Putamen (tissue), 1 donor: Measurements from ENCODE around the gene SULT1A2.
"Not testable (repeated sequence)": the region's sequence is repeated elsewhere in the genome, so short reads cannot be mapped to it uniquely, and the experiment has no call there.

Source experiments
- DNase-seq: peaks from one replicate; pipeline ENCODE4 v3.0.0-alpha.2; 2016; ENCODE audit warnings: low spot score

SULT1A2 gene

GRCh38 chr16:28591355-28591754 lies 5.5 kb downstream of the SULT1A2 start:
- DNase-seq, result no peak

- no peak for DNase-seq
These were observed 6.2 kb downstream of the SULT1A2 start for GRCh38 chr16:28590384-28591340.

DNA sequence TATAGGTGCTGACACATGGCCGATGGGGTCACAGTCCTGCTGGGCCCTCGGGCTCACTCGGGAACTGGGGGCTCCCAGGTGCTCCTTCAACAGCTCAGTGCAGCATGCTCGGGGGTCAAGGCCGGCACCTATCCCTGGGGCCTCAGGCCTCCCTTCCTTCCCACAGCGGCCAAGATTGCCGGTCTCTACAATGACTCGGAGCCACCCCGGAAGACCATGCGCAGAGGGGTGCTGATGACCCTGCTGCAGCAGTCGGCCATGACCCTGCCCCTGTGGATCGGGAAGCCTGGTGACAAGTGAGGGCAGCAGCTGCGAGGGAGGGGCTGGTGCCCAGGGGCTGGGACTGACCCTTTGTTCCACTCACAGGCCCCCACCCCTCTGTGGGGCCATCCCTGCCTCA lies 6.9 kb downstream of the SULT1A2 start:
- no peak for DNase-seq

GRCh38 chr16:28589069-28589468 lies 7.8 kb downstream of the SULT1A2 start:
- no peak for DNase-seq

GRCh38 chr16:28587386-28587785 lies 9.5 kb downstream of the SULT1A2 start:
- DNase-seq, result no peak

- no peak for DNase-seq
These were observed 10.4 kb downstream of the SULT1A2 start for GRCh38 chr16:28586466-28586865.

DNA sequence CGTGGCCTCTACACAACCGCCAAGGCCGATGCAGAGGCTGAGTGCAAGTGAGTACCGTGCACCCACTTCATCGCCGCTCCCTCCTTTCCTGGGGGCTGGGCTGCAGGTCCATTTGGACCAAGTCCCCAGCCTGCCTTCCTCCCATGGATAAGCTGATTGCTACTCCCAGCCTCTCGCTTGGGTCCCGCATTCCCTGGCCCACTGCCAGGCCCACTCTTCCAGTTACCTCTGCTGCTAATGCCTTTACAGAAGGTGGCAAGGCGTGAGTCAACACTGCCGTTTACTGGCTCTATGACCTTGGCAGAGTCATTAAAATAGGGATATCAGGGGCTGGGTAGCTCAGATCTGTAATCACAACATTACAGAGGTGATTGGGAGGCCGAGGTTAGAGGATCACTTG lies 11.2 kb downstream of the SULT1A2 start:
- no peak for DNase-seq

DNA sequence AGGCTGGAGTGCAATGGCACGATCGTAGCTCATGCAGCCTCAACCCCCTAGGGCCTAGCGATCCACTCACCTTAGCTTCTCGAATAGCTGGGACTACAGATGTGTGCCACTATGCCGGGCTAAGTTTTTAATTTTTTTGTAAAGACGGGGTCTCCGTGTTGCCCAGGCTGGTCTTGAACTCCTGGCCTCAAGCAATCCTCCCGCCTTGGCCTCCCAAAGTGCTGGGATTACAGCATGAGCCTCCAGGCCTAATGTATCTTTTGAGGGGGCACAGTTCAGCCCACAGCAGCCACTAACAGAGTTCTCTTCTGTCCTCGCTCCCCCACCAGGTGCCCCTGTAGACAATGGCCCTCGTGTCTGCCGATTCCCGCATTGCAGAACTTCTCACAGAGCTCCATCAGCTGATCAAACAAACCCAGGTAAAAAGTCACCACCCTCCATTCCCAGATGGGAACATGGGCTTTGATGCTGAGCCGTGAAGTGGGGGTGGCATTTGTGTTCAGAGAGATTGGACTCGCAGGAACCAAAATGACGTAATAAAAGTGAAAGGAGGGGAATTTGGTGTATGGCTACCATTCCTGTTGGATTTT lies 16.0 kb downstream of the SULT1A2 start:
- DNase-seq, result no peak

GRCh38 chr16:28575446-28576109 lies 21.3 kb downstream of the SULT1A2 start:
- DNase-seq, result no peak

- no peak for DNase-seq
These were observed 21.9 kb downstream of the SULT1A2 start for GRCh38 chr16:28574925-28575324.

DNA sequence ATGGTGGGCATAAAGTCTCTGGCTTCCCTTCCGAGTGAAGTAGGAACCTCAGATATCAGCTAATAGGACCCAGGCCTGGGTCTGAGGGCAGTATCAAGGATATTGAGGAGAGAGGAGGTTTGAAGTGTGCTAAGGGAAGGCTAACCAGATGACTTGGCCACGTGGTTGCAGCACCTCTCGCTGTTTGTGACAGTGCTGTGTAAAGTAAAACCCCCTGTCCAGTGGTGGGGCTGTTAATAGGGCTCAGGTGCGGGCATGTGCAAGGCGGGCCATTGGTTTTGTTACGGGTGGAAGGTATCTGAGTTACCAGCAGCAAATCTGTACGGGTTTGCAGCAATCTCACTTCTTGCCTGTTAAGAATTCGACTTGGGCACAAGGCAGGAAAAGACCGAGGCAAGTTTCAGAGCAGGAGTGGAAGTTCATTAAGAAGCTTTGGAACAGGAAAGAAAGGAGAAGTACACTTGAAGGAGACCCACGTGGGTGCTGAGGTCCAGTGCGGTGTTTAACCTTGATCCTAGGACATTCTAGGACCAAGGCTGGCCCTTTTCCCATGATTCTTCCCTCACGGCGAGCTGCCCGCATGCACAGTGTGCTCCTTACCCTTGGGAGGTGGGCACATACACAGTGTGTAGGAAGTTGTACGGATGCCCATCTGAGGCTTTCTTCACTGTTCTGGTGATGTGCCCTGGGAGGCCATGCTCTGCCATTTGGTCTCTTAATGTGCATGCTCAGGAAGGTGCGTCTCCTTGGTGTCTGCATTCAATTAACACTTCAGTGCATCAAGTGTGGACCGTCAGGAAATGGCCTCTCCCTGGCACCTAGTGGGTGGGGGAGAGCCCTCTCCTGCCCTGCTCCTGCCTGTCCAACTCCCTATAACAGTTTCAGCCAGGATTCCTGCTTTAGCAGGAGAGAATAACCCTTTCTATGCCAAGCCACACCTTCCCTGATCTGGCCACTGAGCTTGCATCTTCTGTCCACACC lies 22.8 kb downstream of the SULT1A2 start:
- DNase-seq, result no peak

GRCh38 chr16:28572696-28573510 lies 23.9 kb downstream of the SULT1A2 start:
- DNase-seq, result no peak

DNA sequence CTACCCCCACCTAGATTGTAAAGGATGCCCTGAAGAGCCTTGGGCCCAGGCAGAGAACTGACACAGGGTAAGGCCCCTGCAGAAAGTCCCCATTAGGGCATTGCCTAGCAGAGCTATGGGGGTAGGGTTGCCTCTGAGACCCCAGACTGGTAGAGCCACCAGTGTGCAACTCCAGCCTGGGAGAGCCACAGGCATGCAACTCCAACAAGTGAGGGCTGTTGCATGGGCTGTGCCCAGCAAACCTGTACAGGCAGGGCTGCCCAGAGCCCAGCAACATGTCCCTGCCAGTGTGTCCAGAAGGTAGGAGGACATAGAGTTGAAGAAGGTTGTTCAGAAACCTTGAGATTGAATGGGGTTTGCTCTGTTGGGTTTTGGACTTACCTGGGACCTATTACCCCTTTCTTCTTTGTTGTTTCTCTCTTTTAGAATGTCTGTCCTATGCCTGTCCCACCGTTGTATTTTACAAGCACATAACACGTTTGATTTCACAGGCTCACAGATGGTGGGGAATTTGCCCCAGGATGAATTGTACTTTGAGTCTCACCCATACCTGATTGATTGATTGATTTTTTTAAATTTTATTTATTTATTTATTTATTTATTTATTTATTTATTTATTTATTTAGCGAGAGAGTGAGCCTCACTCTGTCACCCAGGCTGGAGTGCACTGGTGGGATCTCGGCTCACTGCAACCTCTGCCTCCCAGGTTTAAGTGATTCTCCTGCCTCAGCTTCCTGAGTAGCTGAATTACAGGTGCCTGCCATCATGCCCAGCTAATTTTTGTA lies 26.7 kb downstream of the SULT1A2 start:
- no peak for DNase-seq

DNA sequence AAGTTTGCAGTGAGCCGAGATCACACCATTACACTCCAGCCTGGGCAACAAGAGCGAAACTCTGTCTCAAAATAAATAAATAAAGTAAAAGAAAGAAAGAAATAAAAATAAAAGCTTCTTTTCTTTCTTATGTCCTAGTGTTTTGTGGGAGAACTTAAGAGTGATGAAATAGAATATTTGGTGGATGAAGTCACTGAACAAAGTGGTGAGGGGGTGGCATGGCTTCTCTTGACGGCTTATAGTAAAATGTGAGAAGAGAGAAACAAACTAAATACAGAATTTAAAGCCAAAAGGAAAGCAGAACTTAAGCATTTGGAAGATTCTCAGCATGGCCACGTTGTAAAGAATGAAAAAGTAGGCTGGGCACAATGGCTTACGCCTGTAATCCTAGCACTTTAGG lies 27.8 kb downstream of the SULT1A2 start:
- no peak for DNase-seq

DNA sequence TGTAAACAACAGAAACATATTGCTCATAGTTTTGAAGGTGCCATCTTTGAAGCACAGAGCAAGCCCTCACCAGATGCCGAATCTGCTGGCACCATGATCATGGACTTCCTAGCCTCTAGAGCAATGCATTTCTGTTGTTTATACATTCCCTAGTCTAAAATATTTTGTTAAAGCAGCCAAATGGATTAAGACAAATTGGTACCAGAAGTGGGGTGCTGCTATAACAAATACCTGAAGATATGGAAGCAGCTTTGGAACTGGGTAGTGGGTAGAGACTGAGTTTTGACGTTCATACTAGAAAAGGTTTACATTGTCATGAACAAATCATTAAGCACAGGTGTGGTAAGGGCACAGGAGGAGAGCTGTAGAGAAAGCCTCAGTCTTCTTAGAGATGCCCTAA lies 29.6 kb downstream of the SULT1A2 start:
- DNase-seq, result no peak

DNA sequence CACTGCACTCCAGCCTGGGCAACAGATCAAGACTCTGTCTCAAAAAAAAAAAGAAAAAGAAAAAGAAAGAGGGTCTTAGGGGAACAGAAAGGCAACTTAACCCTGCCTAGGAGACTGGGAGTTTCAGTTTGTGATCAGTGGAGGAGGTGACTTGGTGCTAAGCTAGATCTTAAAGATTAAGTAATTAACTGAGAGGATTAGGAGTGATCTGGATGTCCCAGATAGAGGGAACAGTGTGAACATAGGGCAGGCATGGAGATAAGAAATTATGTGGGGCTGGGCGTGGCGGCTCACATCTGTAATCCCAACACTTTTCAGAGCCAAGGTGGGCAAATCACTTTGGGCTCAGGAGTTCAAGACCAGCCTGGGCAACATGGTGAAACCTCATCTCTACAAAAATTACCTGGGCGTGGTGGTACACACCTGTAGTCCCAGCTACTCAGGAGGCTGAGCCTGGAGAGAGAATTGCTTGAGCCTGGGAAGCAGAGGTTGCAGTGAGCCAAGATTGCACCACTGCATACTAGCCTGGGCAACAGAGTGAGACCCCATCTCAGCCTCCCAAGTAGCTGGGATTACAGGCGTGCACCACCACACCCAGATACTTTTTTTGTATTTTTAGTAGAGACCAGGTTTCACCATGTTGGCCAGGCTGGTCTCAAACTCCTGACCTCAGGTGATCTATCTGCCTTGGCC lies 30.5 kb downstream of the SULT1A2 start:
- DNase-seq, result not testable (repeated sequence)

DNA sequence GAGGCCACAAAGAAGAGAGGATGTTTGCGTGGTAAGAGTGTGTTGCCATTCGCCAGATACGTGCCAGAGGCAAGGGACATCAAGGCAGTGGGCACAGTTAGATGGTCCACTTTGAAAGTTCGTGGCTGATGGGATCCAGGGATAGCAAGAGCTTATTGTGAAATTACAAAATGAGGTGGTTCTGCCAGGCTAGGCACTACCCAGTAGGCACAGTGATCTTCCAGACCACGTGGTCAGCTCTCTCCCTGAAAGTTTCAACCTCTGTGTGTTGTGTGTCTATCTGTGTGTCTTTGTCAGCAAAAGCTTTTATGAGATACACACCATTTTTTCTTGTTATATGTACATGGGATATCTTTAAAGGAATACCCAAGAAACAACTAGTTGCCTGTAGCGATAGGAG lies 33.6 kb downstream of the SULT1A2 start:
- no peak for DNase-seq

DNA sequence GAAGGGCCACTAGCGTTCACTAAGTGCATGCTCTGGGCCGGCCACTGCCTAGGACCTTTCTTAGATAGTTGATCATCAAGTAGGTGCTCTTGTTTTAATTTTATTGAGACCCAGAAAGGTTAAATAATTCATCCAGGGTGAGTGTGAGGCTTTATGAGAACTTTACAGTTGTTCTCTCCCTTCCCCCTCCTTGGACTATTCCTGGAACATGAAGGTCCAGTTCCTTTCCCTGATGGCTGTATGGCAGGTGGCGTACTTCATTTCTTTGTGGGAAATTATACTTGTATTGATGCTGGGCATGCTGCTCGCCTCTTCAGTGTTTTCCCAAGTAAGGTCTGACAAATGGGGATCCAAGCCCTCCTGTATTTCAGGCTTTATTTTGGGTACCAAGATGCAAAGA lies 34.7 kb downstream of the SULT1A2 start:
- no peak for DNase-seq

DNA sequence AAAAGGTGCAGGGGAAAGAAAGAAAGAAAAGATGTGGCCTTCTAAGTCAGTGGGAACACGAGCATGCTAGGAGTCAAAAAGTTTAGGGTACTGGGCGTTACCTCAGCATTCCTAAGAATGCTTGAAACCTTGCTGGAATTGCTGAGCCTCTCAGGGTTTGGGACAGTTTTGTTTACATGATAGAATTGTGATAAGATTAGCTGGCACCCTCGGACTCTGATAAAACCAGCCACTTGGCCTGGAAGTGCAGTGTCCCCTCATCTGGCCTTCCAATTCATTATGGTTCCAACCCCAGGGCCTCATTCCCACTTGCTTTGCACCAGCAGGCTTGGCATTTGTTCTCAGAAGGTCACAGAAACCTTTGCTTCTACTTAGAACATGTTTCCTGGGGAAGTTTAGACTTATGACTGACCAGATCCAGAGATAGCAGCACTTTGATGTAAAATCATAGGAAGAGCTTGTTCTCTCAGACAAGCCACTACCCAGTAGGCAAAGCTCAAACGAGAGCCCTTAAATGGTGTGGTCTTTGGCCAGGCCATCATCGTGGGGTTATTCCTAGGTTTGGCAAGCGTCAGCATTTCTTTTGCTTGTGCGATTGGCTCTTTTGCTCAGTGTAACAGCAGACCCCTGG lies 35.2 kb downstream of the SULT1A2 start:
- no peak for DNase-seq
